ENCODE results near the gene ABL1.

GRCh38 chr9:130914417-130915095 lies 79.5 kb downstream of the ABL1 start:
- TF ChIP-seq CTCF (IDR thresholded peaks at IDR 0.05; ENCODE audit: insufficient read depth, low read depth, low read length), result no peak
- TF ChIP-seq EZH2 (IDR thresholded peaks at IDR 0.05; ENCODE audit: insufficient read depth, low read length), result no peak

All from astrocyte (in vitro differentiated cells and primary cell).